Ishikawa (cell line): Measurements from ENCODE around the gene MYH14.

Experiments used
- CEBPB ChIP-seq: IDR thresholded peaks from 2 replicates; pipeline ENCODE4 v1.6.1; 2012
- CREB1 ChIP-seq: IDR thresholded peaks from 2 replicates; pipeline ENCODE4 v1.6.1; 2012; ENCODE audit warnings: low read depth
- EGR1 ChIP-seq: IDR thresholded peaks from 2 replicates; pipeline ENCODE4 v1.6.1; 2012
- EP300 ChIP-seq: IDR thresholded peaks from 2 replicates; pipeline ENCODE4 v1.6.1; 2012; ENCODE audit warnings: borderline replicate concordance
- FOXM1 ChIP-seq: IDR thresholded peaks from 2 replicates; pipeline ENCODE4 v1.6.1; 2012; ENCODE audit warnings: low read depth, borderline replicate concordance
- MAX ChIP-seq: IDR thresholded peaks from 2 replicates; pipeline ENCODE4 v1.6.1; 2012
- RAD21 ChIP-seq: IDR thresholded peaks from 2 replicates; pipeline ENCODE4 v1.6.1; 2012; ENCODE audit warnings: low read depth
- REST ChIP-seq: IDR thresholded peaks from 2 replicates; pipeline ENCODE4 v1.6.1; 2012; ENCODE audit warnings: low read depth, mild to moderate bottlenecking
- TAF1 ChIP-seq: IDR thresholded peaks from 2 replicates; pipeline ENCODE4 v1.6.1; 2012; ENCODE audit warnings: low read depth, mild to moderate bottlenecking
- TCF12 ChIP-seq: IDR thresholded peaks from 2 replicates; pipeline ENCODE4 v1.6.1; 2012; ENCODE audit warnings: low read depth
- USF1 ChIP-seq: IDR thresholded peaks from 2 replicates; pipeline ENCODE4 v1.6.1; 2012
- YY1 ChIP-seq: IDR thresholded peaks from 2 replicates; pipeline ENCODE4 v1.6.1; 2012; ENCODE audit warnings: low read depth

GRCh38 chr19:50275577-50276368 is 72.4 kb downstream of the MYH14 start:
- TF ChIP-seq TCF12: no peak; the same call in 1 of the 2 replicates
- TF ChIP-seq MAX: no peak
- TF ChIP-seq EP300: no peak
- TF ChIP-seq RAD21: no peak
- TF ChIP-seq CEBPB: 0 out of 2 replicates have a peak, but pooled peaks have one; percentile 4
- TF ChIP-seq EGR1: no peak
- TF ChIP-seq REST: no peak
- no peak for TF ChIP-seq YY1
- no peak for TF ChIP-seq CREB1
- TF ChIP-seq USF1: no peak
- TF ChIP-seq FOXM1: no peak
- no peak for TF ChIP-seq TAF1
